H1 (cell line): ENCODE measurements around the gene TRIL. TPM values are rescaled to one million over a fixed set of nuclear protein-coding genes. Genes with fewer than 3 reads are reported as not detected.

Source experiments
- CTCF ChIA-PET: fragments of 300-600 bp; sonication (Branson Sonifier 250); formaldehyde crosslinking; loops from one replicate; lab custom pipeline; 2021; ENCODE audit not compliant: partially characterized antibody; lab: Charles Lee
- POLR2A ChIA-PET: fragments of 300-600 bp; sonication (Branson Sonifier 250); formaldehyde crosslinking; loops from one replicate; lab custom pipeline; 2021; ENCODE audit warnings: inconsistent platforms; ENCODE audit not compliant: partially characterized antibody; lab: Charles Lee
- DNase-seq, 2 experiments: peaks; one replicate each; pipeline versions ENCODE4 v3.0.0 to v3.0.0-alpha.2; 2010 to 2022; ENCODE audit warnings: low spot score in 2 of 2, low read depth in 1 of 2, mixed read lengths in 1 of 2
- FAIRE-seq: peaks from 2 replicates; lab custom pipeline; 2011; peaks lifted over from hg19 to GRCh38; lab: Jason Lieb, UNC
- H2AFZ ChIP-seq: 2 replicates; pipeline ENCODE4 v1.8.1; 2012; ENCODE audit warnings: low read length, inconsistent platforms
- H2AK5ac ChIP-seq: 2 replicates; pipeline ENCODE4 v1.6.1; 2013; ENCODE audit warnings: low read depth, low read length
- H2BK120ac ChIP-seq: replicated peaks from 2 replicates; pipeline ENCODE3; 2013; ENCODE audit warnings: low read depth, low read length, inconsistent platforms
- H2BK12ac ChIP-seq: 2 replicates; pipeline ENCODE4 v1.6.1; 2013; ENCODE audit warnings: low read depth, low read length
- H2BK15ac ChIP-seq: 2 replicates; pipeline ENCODE4 v1.6.1; 2013; ENCODE audit warnings: low read length
- H2BK20ac ChIP-seq: 2 replicates; pipeline ENCODE4 v1.6.1; 2013; ENCODE audit warnings: low read length
- H2BK5ac ChIP-seq: 2 replicates; pipeline ENCODE4 v1.6.1; 2013; ENCODE audit warnings: low read depth, low read length
- H3K14ac ChIP-seq: 2 replicates; pipeline ENCODE4 v1.6.1; 2013; ENCODE audit warnings: inconsistent platforms; ENCODE audit not compliant: insufficient read length
- H3K18ac ChIP-seq: 2 replicates; pipeline ENCODE4 v1.6.1; 2013; ENCODE audit warnings: low read length; ENCODE audit errors: extremely low read depth
- H3K23ac ChIP-seq: 2 replicates; pipeline ENCODE4 v1.6.1; 2013; ENCODE audit warnings: inconsistent platforms; ENCODE audit not compliant: insufficient read length
- H3K23me2 ChIP-seq: 2 replicates; pipeline ENCODE4 v1.6.1; 2013; ENCODE audit warnings: low read depth, low read length
- H3K27ac ChIP-seq: 2 replicates; pipeline ENCODE4 v1.6.1; 2011; ENCODE audit warnings: low read depth, low read length, inconsistent platforms
- H3K27me3 ChIP-seq, 4 experiments: replicated peaks in 1 of 4; 1 replicate in 1 of 4; 2 replicates in 3 of 4; pipeline versions ENCODE4 v1.6.1 to v1.8.1; 2011 to 2013; ENCODE audit warnings: low read length in 3 of 4, mild to moderate bottlenecking in 3 of 4, inconsistent platforms in 2 of 4, mixed read lengths in 2 of 4, moderate library complexity in 1 of 4; ENCODE audit not compliant: control insufficient read depth in 3 of 4, insufficient read depth in 3 of 4; ENCODE audit errors: extremely low read depth in 1 of 4
- H3K36me3 ChIP-seq, 4 experiments: 2 replicates each; pipeline versions ENCODE4 v1.6.1 to v1.8.1; 2011 to 2013; ENCODE audit warnings: mild to moderate bottlenecking in 4 of 4, low read length in 3 of 4, moderate library complexity in 2 of 4, control low read depth in 1 of 4, inconsistent platforms in 1 of 4; ENCODE audit not compliant: insufficient read depth in 4 of 4, control insufficient read depth in 2 of 4
- H3K4ac ChIP-seq: replicated peaks from 2 replicates; pipeline ENCODE3; 2013; ENCODE audit warnings: low read length, low read depth, mixed read lengths, inconsistent platforms; ENCODE audit not compliant: insufficient read length
- H3K4me1 ChIP-seq, 4 experiments: replicated peaks in 1 of 4; 1 replicate in 1 of 4; 2 replicates in 3 of 4; pipeline versions ENCODE4 v1.6.1 to v1.8.1; 2011 to 2013; ENCODE audit warnings: low read length in 3 of 4, inconsistent platforms in 2 of 4, mixed read lengths in 1 of 4; ENCODE audit not compliant: insufficient read depth in 4 of 4, control insufficient read depth in 3 of 4
- H3K4me2 ChIP-seq, 2 experiments: 2 replicates each; pipeline versions ENCODE4 v1.6.1 to v1.8.1; 2011 to 2013; ENCODE audit warnings: low read depth in 2 of 2, low read length in 2 of 2, control low read depth in 1 of 2, inconsistent platforms in 1 of 2, mild to moderate bottlenecking in 1 of 2; ENCODE audit not compliant: insufficient read depth in 1 of 2
- H3K4me3 ChIP-seq, 4 experiments: fragments of 200-600, 300-600 bp in 1 of 4; sonication (generic), shearing (Covaris generic), sonication (Bioruptor Twin) in 1 of 4; 2 replicates each; pipeline versions ENCODE4 v1.5.1 to v1.8.1; 2011 to 2016; ENCODE audit warnings: low read length in 4 of 4, low read depth in 3 of 4, control low read depth in 2 of 4, inconsistent platforms in 2 of 4, mild to moderate bottlenecking in 2 of 4, mixed read lengths in 1 of 4, moderate library complexity in 1 of 4; ENCODE audit not compliant: insufficient read depth in 2 of 4; ENCODE audit errors: extremely low read depth in 1 of 4
- H3K56ac ChIP-seq: replicated peaks from 2 replicates; pipeline ENCODE3; 2013; ENCODE audit warnings: low read depth, mild to moderate bottlenecking, mixed read lengths, low read length, inconsistent platforms; ENCODE audit not compliant: insufficient read length
- H3K79me1 ChIP-seq: 2 replicates; pipeline ENCODE4 v1.6.1; 2013; ENCODE audit warnings: low read depth, low read length, control low read depth
- H3K79me2 ChIP-seq, 2 experiments: 2 replicates each; pipeline versions ENCODE4 v1.6.1 to v1.8.1; 2012 to 2013; ENCODE audit warnings: low read length in 2 of 2, mild to moderate bottlenecking in 2 of 2, inconsistent platforms in 1 of 2; ENCODE audit not compliant: insufficient read depth in 2 of 2, control insufficient read depth in 1 of 2
- H3K9ac ChIP-seq, 4 experiments: replicated peaks in 1 of 4; 1 replicate in 1 of 4; 2 replicates in 3 of 4; pipeline versions ENCODE4 v1.6.1 to v1.8.1; 2011 to 2013; ENCODE audit warnings: low read depth in 3 of 4, low read length in 3 of 4, control low read depth in 2 of 4, mild to moderate bottlenecking in 2 of 4, moderate library complexity in 2 of 4, inconsistent platforms in 1 of 4; ENCODE audit errors: extremely low read depth in 1 of 4
- H3K9me3 ChIP-seq, 2 experiments: 2 replicates each; pipeline versions ENCODE4 v1.6.1 to v1.8.1; 2012 to 2013; ENCODE audit warnings: mild to moderate bottlenecking in 2 of 2, moderate library complexity in 2 of 2, control low read depth in 1 of 2, inconsistent platforms in 1 of 2, low read depth in 1 of 2, low read length in 1 of 2, mixed read lengths in 1 of 2; ENCODE audit not compliant: insufficient read depth in 2 of 2
- H4K20me1 ChIP-seq, 2 experiments: replicated peaks in 1 of 2; 2 replicates each; pipeline versions ENCODE3 to v1.8.1; 2011 to 2013; ENCODE audit warnings: inconsistent platforms in 2 of 2, low read length in 2 of 2, mild to moderate bottlenecking in 1 of 2; ENCODE audit not compliant: insufficient read depth in 2 of 2, control insufficient read depth in 1 of 2
- H4K5ac ChIP-seq: 2 replicates; pipeline ENCODE4 v1.6.1; 2013; ENCODE audit warnings: low read length, low read depth, mixed read lengths, inconsistent platforms; ENCODE audit not compliant: insufficient read length
- H4K8ac ChIP-seq: 2 replicates; pipeline ENCODE4 v1.8.0; 2013; ENCODE audit warnings: mild to moderate bottlenecking, moderate library complexity, low read length, inconsistent platforms; ENCODE audit not compliant: insufficient read depth; ENCODE audit errors: extremely low read depth
- H4K91ac ChIP-seq: replicated peaks from 2 replicates; pipeline ENCODE3; 2013; ENCODE audit warnings: low read length, mixed read lengths, inconsistent platforms; ENCODE audit not compliant: insufficient read length
- BRCA1 ChIP-seq: IDR thresholded peaks from 2 replicates; pipeline ENCODE4 v1.6.1; 2012; ENCODE audit warnings: low read depth, low read length, improper control_type of control experiment
- HDAC2 ChIP-seq, 2 experiments: fragments of 300-600 bp in 1 of 2; sonication (generic) in 1 of 2; IDR thresholded peaks; 2 replicates each; pipeline ENCODE4 v1.6.1; 2011 to 2012; ENCODE audit warnings: low read depth in 2 of 2, low read length in 2 of 2, mild to moderate bottlenecking in 2 of 2, moderate library complexity in 2 of 2, borderline replicate concordance in 1 of 2, inconsistent platforms in 1 of 2
- WGBS, 2 experiments: shearing (Covaris generic) in 1 of 2; methylation state at CpG; one replicate each; pipeline versions ENCODE4 v1.1.6 to v1.1.7; 2013 to 2015; ENCODE audit warnings: low lambda C conversion rate in 2 of 2, mixed read lengths in 2 of 2, inconsistent platforms in 1 of 2, low coverage in 1 of 2, missing lambda C conversion rate in 1 of 2; ENCODE audit not compliant: insufficient replicate concordance in 2 of 2, insufficient coverage in 1 of 2, insufficient read length in 1 of 2; ENCODE audit errors: extremely low coverage in 1 of 2, missing lambda C conversion rate in 1 of 2; 5-methylcytosine and 5-hydroxymethylcytosine counted together
- polyA plus RNA-seq, 7 experiments: library from polyadenylated mRNA; depleted of rRNA in 3 of 7; stranded (reverse) in 5 of 7; unstranded in 2 of 7; fragments of >200 nt in 5 of 7; fragments of 200-250 nt in 2 of 7; gene quantifications; 1 replicate in 5 of 7; 2 replicates in 1 of 7; 4 replicates in 1 of 7; pipeline versions ENCODE4 v1.2.1 to v1.2.3, GENCODE V29; 2011 to 2013; ENCODE audit warnings: missing spikeins in 2 of 7, mixed read lengths in 2 of 7
- total RNA-seq: library from RNA; stranded (reverse); fragmentation: NEBNext Ultra II Directional; extraction: Animal tissue kit (Norgen Biotek cat#: 25700); gene quantifications from 2 replicates; pipeline ENCODE4 v1.2.1, GENCODE V29; 2021

The TRIL gene
- total and polyA plus RNA-seq, 2 of the 8 experiments (the other 6 are each of a cell fraction or from before 2014, with no cell fraction given) = 3.9 to 5.5 TPM

DNA sequence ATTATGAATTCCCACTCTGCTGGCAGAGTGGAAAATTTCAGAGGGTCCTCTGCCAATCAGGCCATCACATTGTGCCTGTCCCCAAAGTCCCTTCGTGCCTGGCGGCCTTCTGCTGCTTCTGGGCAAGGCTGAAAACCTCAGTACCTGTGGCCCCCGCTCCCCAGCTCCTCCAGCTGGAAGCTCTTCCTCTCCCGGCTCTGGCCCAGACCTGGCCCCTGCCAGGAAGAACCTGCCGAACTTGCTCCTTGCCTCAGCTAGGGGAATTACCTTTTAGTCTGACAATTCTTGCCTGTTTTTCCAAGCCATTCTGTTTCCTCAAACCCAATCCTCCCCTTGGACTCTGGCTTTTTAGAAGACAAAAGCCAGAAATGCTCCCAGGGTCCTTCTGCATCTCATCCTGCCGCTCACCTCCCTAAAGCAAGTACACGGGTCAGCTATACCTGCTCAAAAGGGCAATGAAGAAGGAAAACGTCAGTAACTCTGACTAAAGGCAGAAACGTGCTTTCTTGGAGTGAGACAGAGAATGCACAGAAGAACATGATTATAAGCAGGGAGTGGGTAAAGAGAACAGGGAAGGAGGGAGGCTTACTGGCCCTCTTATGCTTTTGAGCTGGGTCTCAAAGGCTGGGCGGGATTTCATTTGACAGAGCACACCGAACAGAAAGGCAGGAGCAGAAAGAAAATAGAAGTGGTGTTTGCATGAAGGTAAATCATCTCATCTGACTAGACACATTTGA lies 28.1 kb upstream of the TRIL start:
- H2BK120ac ChIP-seq = no peak overlapping the region
- no peaks in the 10 kb centered on the region for H3K79me2 ChIP-seq
- 74% methylated on average over 11 of the region's 11 CpGs; no CpG with 5 or more reads in 1 of the 2 experiments for WGBS, 2 experiments
- H3K27ac ChIP-seq = no peak overlapping the region
- CTCF ChIA-PET = interaction anchor here (1.2 to 10.0 kb wide), 5 partner anchors 11 to 64 kb away, joined by 3 to 59 read pairs (median 4); partner anchors contain the start of gene TRIL
- no peak for DNase-seq
- H2BK20ac ChIP-seq = peak overlapping the region; percentile 17; the same call in 1 of the 2 replicates
- no peaks in the 10 kb centered on the region for H3K79me1 ChIP-seq
- no peak for FAIRE-seq
- no peaks in the 10 kb centered on the region for H3K9me3 ChIP-seq
- no peak overlapping the region for H2BK12ac ChIP-seq
- no peak overlapping the region for H4K5ac ChIP-seq
- H3K9ac ChIP-seq = no peak overlapping the region
- H3K4ac ChIP-seq = no peak overlapping the region
- POLR2A ChIA-PET = no interaction called here
- H3K14ac ChIP-seq = no peak overlapping the region
- no peak overlapping the region for H3K4me3 ChIP-seq
- peak overlapping the region; percentile 57; the same call in 1 of the 2 replicates for H2AFZ ChIP-seq
- H2AK5ac ChIP-seq = no peak overlapping the region
- H2BK5ac ChIP-seq = no peak overlapping the region; the same call in 1 of the 2 replicates
- no peaks in the 10 kb centered on the region for H3K36me3 ChIP-seq
- H3K4me2 ChIP-seq = no peak overlapping the region
- no peaks in the 10 kb centered on the region for H4K20me1 ChIP-seq
- H4K8ac ChIP-seq = no peak overlapping the region
- H2BK15ac ChIP-seq = no peak overlapping the region
- H3K56ac ChIP-seq = no peak overlapping the region
- H3K23me2 ChIP-seq = no peaks in the 10 kb centered on the region
- peaks cover 2 to 7% (median 6%) of the 10 kb centered on the region in 4 experiments; a peak in 3 of 7 replicates for H3K4me1 ChIP-seq
- H3K23ac ChIP-seq = peak overlapping the region; percentile 20
- H4K91ac ChIP-seq = no peak overlapping the region
- H3K18ac ChIP-seq = 0 out of 2 replicates have a peak overlapping the region, but pooled peaks have one; percentile 20
- no peaks in the 10 kb centered on the region for H3K27me3 ChIP-seq
- TF ChIP-seq HDAC2 (IDR thresholded peaks at IDR 0.05; ENCODE audit: borderline replicate concordance in 1 of 2, low read depth in 2 of 2, low read length in 2 of 2) (no peak), BRCA1 (no peak)
